Upper lobe of left lung (tissue), 6 donors: ENCODE measurements around the gene IPO4. TPM values are rescaled to one million over a fixed set of nuclear protein-coding genes. Genes with fewer than 3 reads are reported as not detected.

Experiments
- ATAC-seq, 2 donors: fragments of 200-7000 bp; cut with Tn5 transposase; one replicate each; pipeline ENCODE4 v1.9.1; 2022; ENCODE audit warnings: mild to moderate bottlenecking in 2 of 2, moderate library complexity in 2 of 2; ENCODE audit not compliant: low FRiP score in 2 of 2
- DNase-seq, 2 donors: peaks; one replicate each; pipeline ENCODE4 v3.0.0-alpha.2; 2019 to 2020
- H3K27ac ChIP-seq, 4 donors: fragments of 200-600 bp; sonication (generic); one replicate each; pipeline ENCODE4 v1.5.1; 2016 to 2019
- H3K27me3 ChIP-seq, 4 donors: fragments of 200-600 bp; sonication (generic); one replicate each; pipeline ENCODE4 v1.5.1; 2017 to 2019
- H3K36me3 ChIP-seq, 4 donors: fragments of 200-600 bp; sonication (generic); one replicate each; pipeline ENCODE4 v1.5.1; 2016 to 2019
- H3K4me1 ChIP-seq, 4 donors: fragments of 200-600 bp; sonication (generic); one replicate each; pipeline ENCODE4 v1.5.1; 2018 to 2019
- H3K4me3 ChIP-seq, 4 donors: fragments of 200-600 bp; sonication (generic); one replicate each; pipeline ENCODE4 v1.5.1; 2017 to 2019; ENCODE audit warnings: mild to moderate bottlenecking in 2 of 4, moderate library complexity in 1 of 4
- H3K9me3 ChIP-seq, 4 donors: fragments of 200-600 bp; sonication (generic); one replicate each; pipeline ENCODE4 v1.5.1; 2018 to 2019
- EP300 ChIP-seq, 4 donors: sonication (generic); formaldehyde crosslinking; IDR thresholded peaks; one replicate each; pipeline ENCODE4 v1.5.1; 2017; ENCODE audit warnings: antibody characterized with exemption in 4 of 4, control low read depth in 2 of 4
- POLR2A ChIP-seq, 4 donors: fragments of 450-650 bp; IDR thresholded peaks; one replicate each; pipeline ENCODE4 v1.5.1; 2016 to 2017; ENCODE audit warnings: antibody characterized with exemption in 4 of 4, mild to moderate bottlenecking in 2 of 4
- POLR2AphosphoS5 ChIP-seq, 2 donors: sonication (generic); formaldehyde crosslinking; IDR thresholded peaks; one replicate each; pipeline ENCODE4 v1.5.1; 2017; ENCODE audit warnings: antibody characterized with exemption in 2 of 2
- WGBS, 2 donors: methylation state at CpG; one replicate each; pipeline ENCODE4 v1.1.5; 2017 to 2018; 5-methylcytosine and 5-hydroxymethylcytosine counted together
- total RNA-seq, 6 donors: library from RNA; depleted of rRNA in 4 of 6; stranded (reverse); fragments of >200 nt in 4 of 6; gene quantifications; one replicate each; pipeline versions ENCODE4 v1.1.0 to v1.2.1, GENCODE V29; 2016 to 2021
- TF ChIP-seq, protein P1 (sequence below), 6 experiments: fragments of 450-650 bp in 4 of 6; fragments of 200-600 bp in 2 of 6; sonication (generic) in 2 of 6; IDR thresholded peaks; one replicate each; pipeline ENCODE4 v1.5.1; 2016 to 2019; ENCODE audit warnings: antibody characterized with exemption in 6 of 6
- donor health status: DM: no; HTN: no; CAD: no; lungs with moderate emphysema.
- donor health status: DM: no; HTN: yes; CAD: no; lungs with severe emphysema.

The IPO4 gene
- total RNA-seq, 6 donors from 2014 or later, result 20.8 to 50.3 (median 35.2) TPM

DNA sequence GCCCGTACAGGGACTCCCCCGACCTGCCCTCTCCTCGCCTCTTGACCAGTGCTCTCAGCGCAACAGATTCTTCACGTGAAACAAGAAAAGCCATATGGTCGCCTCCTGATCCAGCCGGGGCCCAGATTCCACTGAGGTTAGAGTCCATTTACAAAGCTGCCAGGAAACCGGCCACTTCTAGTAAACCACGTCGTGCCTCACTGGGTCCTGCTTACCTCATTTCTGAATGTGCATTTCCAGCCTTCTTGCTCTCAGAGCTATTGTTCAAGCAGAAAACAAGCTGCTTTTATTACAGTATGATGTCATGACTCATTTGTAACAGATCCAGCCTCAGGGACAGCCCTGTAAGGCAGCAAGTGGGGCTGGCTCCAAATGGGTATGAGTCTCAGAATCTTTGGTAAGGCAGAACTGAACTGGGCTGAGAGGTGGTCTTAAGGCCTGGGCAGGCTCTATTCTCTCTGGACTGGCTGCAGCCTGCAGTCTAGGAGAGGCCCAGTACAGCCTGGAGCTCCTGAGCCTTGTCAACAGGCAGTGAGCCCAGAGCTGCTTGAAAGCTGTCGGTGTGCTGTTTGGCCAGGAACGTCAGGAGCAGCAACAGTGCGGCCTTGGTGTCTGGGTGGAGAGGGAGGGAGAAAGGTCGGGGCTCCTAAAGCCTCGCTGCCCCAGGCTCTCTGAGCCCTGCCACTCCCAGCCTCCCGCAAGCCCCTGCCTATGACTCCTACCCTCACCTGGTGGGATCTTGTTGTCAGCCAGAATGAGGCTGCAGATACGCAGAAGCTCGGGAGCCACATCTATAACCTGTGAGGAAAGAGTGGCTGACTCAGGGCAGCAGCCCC lies 8.4 kb downstream of the IPO4 start:
- no peaks in the 10 kb centered on the region for H3K4me1 ChIP-seq
- WGBS, 2 donors, result 89 to 90% methylated on average over 17 to 18 of the region's 18 CpGs
- H3K36me3 ChIP-seq, result peaks cover 14 to 98% (median 91%) of the 10 kb centered on the region in 4 donors
- no peak for TF ChIP-seq POLR2AphosphoS5 (IDR thresholded peaks at IDR 0.05)
- no peak for TF ChIP-seq EP300 (IDR thresholded peaks at IDR 0.05)
- TF ChIP-seq, protein P1, sequence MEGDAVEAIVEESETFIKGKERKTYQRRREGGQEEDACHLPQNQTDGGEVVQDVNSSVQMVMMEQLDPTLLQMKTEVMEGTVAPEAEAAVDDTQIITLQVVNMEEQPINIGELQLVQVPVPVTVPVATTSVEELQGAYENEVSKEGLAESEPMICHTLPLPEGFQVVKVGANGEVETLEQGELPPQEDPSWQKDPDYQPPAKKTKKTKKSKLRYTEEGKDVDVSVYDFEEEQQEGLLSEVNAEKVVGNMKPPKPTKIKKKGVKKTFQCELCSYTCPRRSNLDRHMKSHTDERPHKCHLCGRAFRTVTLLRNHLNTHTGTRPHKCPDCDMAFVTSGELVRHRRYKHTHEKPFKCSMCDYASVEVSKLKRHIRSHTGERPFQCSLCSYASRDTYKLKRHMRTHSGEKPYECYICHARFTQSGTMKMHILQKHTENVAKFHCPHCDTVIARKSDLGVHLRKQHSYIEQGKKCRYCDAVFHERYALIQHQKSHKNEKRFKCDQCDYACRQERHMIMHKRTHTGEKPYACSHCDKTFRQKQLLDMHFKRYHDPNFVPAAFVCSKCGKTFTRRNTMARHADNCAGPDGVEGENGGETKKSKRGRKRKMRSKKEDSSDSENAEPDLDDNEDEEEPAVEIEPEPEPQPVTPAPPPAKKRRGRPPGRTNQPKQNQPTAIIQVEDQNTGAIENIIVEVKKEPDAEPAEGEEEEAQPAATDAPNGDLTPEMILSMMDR (IDR thresholded peaks at IDR 0.05), result no peak
- TF ChIP-seq POLR2A (IDR thresholded peaks at IDR 0.05), result no peak
- H3K27ac ChIP-seq, result no peak overlapping the region
- DNase-seq (no peak), ATAC-seq (peak in 1 of 2 donors; percentile 44)
- no peaks in the 10 kb centered on the region for H3K27me3 ChIP-seq
- no peak overlapping the region for H3K4me3 ChIP-seq
- no peaks in the 10 kb centered on the region for H3K9me3 ChIP-seq

DNA sequence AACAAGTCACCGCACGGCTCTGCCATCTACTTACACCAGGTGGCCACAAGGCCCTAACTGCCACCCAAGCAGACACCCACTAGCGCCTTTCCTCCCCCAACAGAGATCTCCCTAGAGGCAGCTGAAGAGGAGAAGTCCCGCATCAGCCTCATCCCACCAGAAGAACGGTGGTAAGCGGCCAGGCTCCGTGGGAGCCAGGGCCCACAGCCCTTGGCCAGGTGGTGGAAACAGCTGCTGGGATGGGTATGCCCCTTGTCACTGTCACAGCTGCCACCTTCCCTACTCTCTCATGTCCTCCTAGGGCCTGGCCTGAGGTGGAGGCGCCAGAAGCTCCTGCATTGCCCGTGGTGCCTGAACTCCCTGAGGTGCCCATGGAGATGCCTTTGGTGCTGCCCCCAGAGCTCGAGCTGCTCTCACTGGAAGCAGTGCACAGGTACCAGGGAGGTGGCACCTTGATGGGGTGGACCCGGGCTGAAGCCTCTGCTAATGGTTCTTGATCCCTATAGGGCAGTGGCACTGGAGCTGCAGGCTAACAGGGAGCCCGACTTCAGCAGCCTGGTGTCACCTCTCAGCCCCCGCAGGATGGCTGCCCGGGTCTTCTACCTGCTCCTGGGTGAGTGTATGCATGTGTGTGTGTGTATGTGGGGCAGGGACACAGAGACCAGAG lies 9.2 kb downstream of the IPO4 start:
- H3K4me3 ChIP-seq, result no peak overlapping the region
- 90 to 91% methylated on average over 6 to 13 of the region's 14 CpGs for WGBS, 2 donors
- peaks cover 14 to 95% (median 88%) of the 10 kb centered on the region in 4 donors for H3K36me3 ChIP-seq
- H3K4me1 ChIP-seq, result no peaks in the 10 kb centered on the region
- no peak for ATAC-seq
- no peaks in the 10 kb centered on the region for H3K27me3 ChIP-seq
- DNase-seq, result no peak
- H3K27ac ChIP-seq, result no peak overlapping the region
- no peaks in the 10 kb centered on the region for H3K9me3 ChIP-seq
- TF ChIP-seq EP300 (IDR thresholded peaks at IDR 0.05), result no peak
- TF ChIP-seq, protein P1 (IDR thresholded peaks at IDR 0.05), result no peak
- TF ChIP-seq POLR2AphosphoS5 (IDR thresholded peaks at IDR 0.05), result no peak
- TF ChIP-seq POLR2A (IDR thresholded peaks at IDR 0.05), result no peak

DNA sequence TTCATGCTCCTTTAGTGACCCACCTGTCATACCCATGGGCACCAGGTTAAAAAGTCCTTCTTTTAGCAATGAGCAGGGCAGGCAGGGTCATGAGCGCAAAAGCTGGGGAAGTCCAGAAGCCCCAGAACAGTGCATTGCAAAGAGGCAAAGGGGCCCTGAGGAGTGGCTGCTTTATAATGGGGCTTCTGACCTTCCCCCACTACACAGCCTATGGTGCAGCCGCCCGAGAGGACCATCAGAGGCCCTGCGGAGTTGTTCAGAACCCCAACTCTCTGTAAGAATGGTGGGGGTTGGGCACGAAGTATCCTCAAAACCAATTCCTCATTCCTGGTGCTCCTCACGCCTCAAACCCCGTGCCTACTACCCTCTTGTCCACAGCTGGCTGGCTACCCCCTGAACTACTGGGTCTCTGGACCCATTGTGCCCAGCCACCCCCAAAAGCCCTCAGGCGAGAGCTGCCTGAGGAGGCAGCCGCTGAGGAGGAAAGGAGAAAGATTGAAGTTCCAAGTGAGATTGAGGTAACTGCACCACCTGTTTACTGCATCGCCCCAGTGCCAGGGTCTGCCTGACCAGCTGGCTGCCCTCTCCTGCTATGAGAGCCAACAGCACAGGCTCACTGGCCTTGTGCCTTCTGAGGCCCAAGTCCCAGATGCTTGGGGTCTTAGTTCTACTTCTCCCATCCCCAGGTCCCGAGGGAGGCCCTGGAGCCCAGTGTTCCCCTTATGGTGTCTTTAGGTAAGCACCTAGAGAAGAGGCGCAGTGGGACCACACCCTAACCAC lies 10.0 kb downstream of the IPO4 start:
- TF ChIP-seq, protein P1 (IDR thresholded peaks at IDR 0.05), result no peak
- TF ChIP-seq POLR2A (IDR thresholded peaks at IDR 0.05) (no peak), POLR2AphosphoS5 (IDR thresholded peaks at IDR 0.05) (no peak), EP300 (IDR thresholded peaks at IDR 0.05) (no peak)
- Histone ChIP-seq H3K9me3 (no peaks in the 10 kb centered on the region), H3K4me3 (no peak overlapping the region), H3K27me3 (no peaks in the 10 kb centered on the region), H3K4me1 (no peaks in the 10 kb centered on the region), H3K36me3 (peaks cover 14 to 89% (median 83%) of the 10 kb centered on the region in 4 donors), H3K27ac (no peak overlapping the region)
- 85 to 90% methylated on average over 10 to 12 of the region's 12 CpGs for WGBS, 2 donors
- DNase-seq (no peak), ATAC-seq (no peak)

DNA sequence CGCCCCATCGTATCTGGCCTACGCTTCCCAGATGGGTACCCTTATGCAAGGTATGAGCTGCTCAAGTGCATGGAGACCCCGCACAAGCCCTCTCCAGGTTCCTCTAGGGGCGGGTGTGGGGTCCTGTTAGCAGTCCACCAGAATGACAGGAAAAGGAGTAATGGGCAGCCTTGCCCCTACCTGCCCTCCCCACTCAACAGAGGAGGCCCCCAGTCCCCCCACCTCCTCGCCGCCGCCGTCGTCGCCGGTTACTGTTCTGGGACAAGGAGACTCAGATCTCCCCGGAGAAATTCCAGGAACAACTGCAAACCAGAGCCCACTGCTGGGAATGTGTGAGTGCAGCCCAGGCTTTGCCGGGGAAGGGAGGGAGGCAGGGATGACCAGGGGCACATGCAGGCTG lies 10.7 kb downstream of the IPO4 start:
- ATAC-seq, result no peak
- Histone ChIP-seq H3K36me3 (peaks cover 14 to 89% (median 80%) of the 10 kb centered on the region in 4 donors), H3K9me3 (no peaks in the 10 kb centered on the region), H3K4me3 (no peak overlapping the region), H3K27me3 (no peaks in the 10 kb centered on the region), H3K4me1 (no peaks in the 10 kb centered on the region), H3K27ac (no peak overlapping the region)
- WGBS, 2 donors, result 95 to 97% methylated on average over 14 of the region's 14 CpGs
- TF ChIP-seq, protein P1 (IDR thresholded peaks at IDR 0.05), result no peak
- no peak for TF ChIP-seq EP300 (IDR thresholded peaks at IDR 0.05)
- no peak for TF ChIP-seq POLR2AphosphoS5 (IDR thresholded peaks at IDR 0.05)
- TF ChIP-seq POLR2A (IDR thresholded peaks at IDR 0.05), result no peak
- DNase-seq, result peak in 1 of 2 donors; percentile 84
